Placental epithelial cell (primary cell): Measurements from ENCODE around the gene AP1AR. TPM values are rescaled to one million over a fixed set of nuclear protein-coding genes. Genes with fewer than 3 reads are reported as not detected.

ENCODE experiments used
- total RNA-seq: library from RNA; depleted of rRNA; stranded (reverse); fragments of >200 nt; gene quantifications from 2 replicates; pipeline ENCODE4 v1.2.3, GENCODE V29; 2012

Gene AP1AR, protein sequence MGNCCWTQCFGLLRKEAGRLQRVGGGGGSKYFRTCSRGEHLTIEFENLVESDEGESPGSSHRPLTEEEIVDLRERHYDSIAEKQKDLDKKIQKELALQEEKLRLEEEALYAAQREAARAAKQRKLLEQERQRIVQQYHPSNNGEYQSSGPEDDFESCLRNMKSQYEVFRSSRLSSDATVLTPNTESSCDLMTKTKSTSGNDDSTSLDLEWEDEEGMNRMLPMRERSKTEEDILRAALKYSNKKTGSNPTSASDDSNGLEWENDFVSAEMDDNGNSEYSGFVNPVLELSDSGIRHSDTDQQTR
- total RNA-seq: 9.8 and 13.0 TPM in 2 replicates

GRCh38 chr4:112231779-112232713, at the start of gene AP1AR:
Gene AP1AR (plus strand): TSS chr4:112231787. CDS start chr4:112232092, 305 bp downstream.

DNA sequence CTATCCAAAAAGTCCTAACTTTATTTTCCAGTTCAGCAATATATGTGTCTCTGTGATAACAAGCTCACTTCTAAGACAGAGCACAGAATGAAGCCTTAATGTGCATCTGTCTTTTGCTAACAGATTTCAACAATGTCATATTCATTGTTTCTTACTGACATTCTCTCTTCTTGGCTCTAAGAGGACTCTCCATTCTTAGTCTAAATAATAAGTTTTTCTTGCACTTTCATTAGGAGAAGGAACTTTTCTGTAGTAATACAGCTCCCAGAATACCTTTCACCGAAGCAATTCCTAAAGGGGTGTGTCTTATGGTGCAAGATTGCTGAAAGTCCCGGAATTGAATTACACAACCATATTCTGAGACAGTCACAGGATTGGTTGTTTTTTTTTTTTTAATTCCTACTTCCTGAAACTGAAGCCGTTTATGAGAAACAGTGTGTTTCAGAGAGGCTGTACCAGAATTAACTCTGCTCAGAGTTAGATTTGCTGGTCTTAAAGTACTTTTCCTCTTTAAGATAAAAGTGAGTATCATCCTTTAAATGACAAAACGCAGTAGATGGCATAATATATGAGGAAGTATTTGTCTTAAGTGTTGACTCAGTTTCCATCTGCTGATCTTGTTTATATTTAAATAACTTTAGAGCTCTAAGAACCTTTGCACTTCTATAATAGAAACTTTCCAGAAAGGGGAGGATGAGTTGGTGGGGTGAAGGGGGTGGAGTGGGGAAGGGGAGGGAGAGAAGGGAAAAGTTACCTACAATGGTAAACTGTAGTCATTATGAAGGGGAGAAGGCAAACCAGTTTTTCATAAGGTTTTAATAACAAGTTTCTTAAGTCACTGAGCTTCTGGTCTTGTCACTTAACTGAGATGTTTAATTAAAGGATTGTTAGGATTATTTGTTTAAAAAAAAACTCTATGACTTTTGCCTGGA, 65.6 kb downstream of the AP1AR start, which contains the start of gene ALPK1:
TSS of gene ALPK1 (plus strand) at position 421 of the 932 bp plus-strand sequence.

Other genes with a start within 250 kb of the AP1AR start
- 0.39 and 0.98 TPM in 2 replicates for gene FAM241A, start 86.3 kb upstream of the AP1AR start, total RNA-seq
- 3.3 and 5.1 TPM in 2 replicates for gene TIFA, start 54.1 kb downstream of the AP1AR start, total RNA-seq
- gene ALPK1, start 65.6 kb downstream of the AP1AR start, total RNA-seq: 16.5 and 20.0 TPM in 2 replicates